Effector memory CD4-positive, alpha-beta T cell (primary cell): ENCODE data around the gene NCF1.
"Not testable (repeated sequence)": the region's sequence is repeated elsewhere in the genome, so short reads cannot be mapped to it uniquely, and the experiment has no call there.

Source experiments
- DNase-seq, 3 donors: peaks; one replicate each; pipeline ENCODE4 v3.0.0-alpha.2; 2020
- H3K27ac ChIP-seq: 2 replicates; pipeline ENCODE4 v1.7.0; 2013; ENCODE audit warnings: mild to moderate bottlenecking, low read length, moderate library complexity; ENCODE audit not compliant: insufficient read depth, poor library complexity, severe bottlenecking
- H3K27me3 ChIP-seq: replicated peaks from 2 replicates; pipeline ENCODE4 v1.7.0; 2013; ENCODE audit warnings: mild to moderate bottlenecking, low read length; ENCODE audit not compliant: insufficient read depth, control insufficient read depth, poor library complexity, severe bottlenecking
- H3K36me3 ChIP-seq: 2 replicates; pipeline ENCODE4 v1.7.0; 2013; ENCODE audit warnings: mild to moderate bottlenecking, low read length, moderate library complexity; ENCODE audit not compliant: control insufficient read depth, insufficient read depth
- H3K4me1 ChIP-seq: 2 replicates; pipeline ENCODE4 v1.7.0; 2013; ENCODE audit warnings: low read length, mild to moderate bottlenecking; ENCODE audit not compliant: control insufficient read depth, insufficient read depth, poor library complexity, severe bottlenecking
- H3K4me3 ChIP-seq: 2 replicates; pipeline ENCODE4 v1.7.0; 2013; ENCODE audit warnings: low read length, low read depth, mild to moderate bottlenecking; ENCODE audit not compliant: insufficient read depth, poor library complexity, severe bottlenecking
- H3K9me3 ChIP-seq: 2 replicates; pipeline ENCODE4 v1.7.0; 2013; ENCODE audit warnings: mild to moderate bottlenecking, low read length, moderate library complexity; ENCODE audit not compliant: control insufficient read depth

Gene NCF1

GRCh38 chr7:74783595-74783994 lies 9.8 kb downstream of the NCF1 start:
- not testable (repeated sequence) for H3K9me3 ChIP-seq, H3K4me1 ChIP-seq, H3K27ac ChIP-seq, H3K4me3 ChIP-seq, H3K27me3 ChIP-seq, DNase-seq, H3K36me3 ChIP-seq

- H3K36me3 ChIP-seq, H3K27me3 ChIP-seq, H3K27ac ChIP-seq, H3K4me3 ChIP-seq, H3K4me1 ChIP-seq, H3K9me3 ChIP-seq: not testable (repeated sequence)
- peak; percentile 92 to 99 (median 95) for DNase-seq
Observed at GRCh38 chr7:74788369-74789150, 14.7 kb downstream of the NCF1 start.

GRCh38 chr7:74789200-74789736 lies 15.5 kb downstream of the NCF1 start:
- H3K4me1 ChIP-seq, DNase-seq, H3K9me3 ChIP-seq: not testable (repeated sequence)

GRCh38 chr7:74797848-74798622 lies 24.2 kb downstream of the NCF1 start:
- H3K27me3 ChIP-seq, H3K4me1 ChIP-seq, H3K36me3 ChIP-seq, H3K4me3 ChIP-seq, H3K27ac ChIP-seq, H3K9me3 ChIP-seq, DNase-seq: not testable (repeated sequence)

More at GRCh38 chr7:74789200-74789736, 15.5 kb downstream of the NCF1 start:
- H3K27me3 ChIP-seq, H3K27ac ChIP-seq, H3K36me3 ChIP-seq, H3K4me3 ChIP-seq: not testable (repeated sequence)

GRCh38 chr7:74798644-74799043 lies 24.8 kb downstream of the NCF1 start:
- H3K4me3 ChIP-seq, H3K9me3 ChIP-seq, DNase-seq, H3K27me3 ChIP-seq, H3K27ac ChIP-seq, H3K4me1 ChIP-seq, H3K36me3 ChIP-seq: not testable (repeated sequence)

- H3K27ac ChIP-seq, H3K4me3 ChIP-seq, H3K9me3 ChIP-seq, H3K4me1 ChIP-seq, H3K36me3 ChIP-seq, DNase-seq, H3K27me3 ChIP-seq: not testable (repeated sequence)
Observed at GRCh38 chr7:74815882-74816281, 42.1 kb downstream of the NCF1 start.

GRCh38 chr7:74820146-74820805 lies 46.5 kb downstream of the NCF1 start:
- not testable (repeated sequence) for H3K27me3 ChIP-seq, DNase-seq, H3K9me3 ChIP-seq, H3K27ac ChIP-seq, H3K4me3 ChIP-seq, H3K4me1 ChIP-seq, H3K36me3 ChIP-seq

- H3K4me1 ChIP-seq, H3K36me3 ChIP-seq, H3K27ac ChIP-seq, H3K4me3 ChIP-seq, DNase-seq, H3K27me3 ChIP-seq, H3K9me3 ChIP-seq: not testable (repeated sequence)
Observed at GRCh38 chr7:74821259-74821658, 47.4 kb downstream of the NCF1 start.

- H3K27ac ChIP-seq, DNase-seq, H3K4me1 ChIP-seq, H3K9me3 ChIP-seq, H3K36me3 ChIP-seq, H3K27me3 ChIP-seq, H3K4me3 ChIP-seq: not testable (repeated sequence)
Observed at GRCh38 chr7:74829959-74830358, 56.1 kb downstream of the NCF1 start.

GRCh38 chr7:74830411-74830810 lies 56.6 kb downstream of the NCF1 start:
- H3K36me3 ChIP-seq, DNase-seq, H3K9me3 ChIP-seq, H3K27me3 ChIP-seq, H3K27ac ChIP-seq, H3K4me3 ChIP-seq, H3K4me1 ChIP-seq: not testable (repeated sequence)
